Mucosa of descending colon (tissue), 3 donors: ENCODE data around the gene PARD3B. TPM values are rescaled to one million over a fixed set of nuclear protein-coding genes. Genes with fewer than 3 reads are reported as not detected.
"Not testable (repeated sequence)": the region's sequence is repeated elsewhere in the genome, so short reads cannot be mapped to it uniquely, and the experiment has no call there.

Experiments used
- ATAC-seq: fragments of 200-7000 bp; cut with Tn5 transposase; one replicate; pipeline ENCODE4 v1.9.1; 2020; ENCODE audit warnings: mild to moderate bottlenecking, moderate library complexity
- DNase-seq, 3 donors: peaks; one replicate each; pipeline ENCODE4 v3.0.0-alpha.2; 2020
- H3K36me3 ChIP-seq: fragments of 200-600 bp; one replicate; pipeline ENCODE4 v1.8.0; 2021; ENCODE audit warnings: low read depth, mild to moderate bottlenecking
- H3K4me1 ChIP-seq: fragments of 200-600 bp; one replicate; pipeline ENCODE4 v1.8.0; 2021; ENCODE audit warnings: low read depth, mild to moderate bottlenecking
- H3K4me3 ChIP-seq: fragments of 200-600 bp; one replicate; pipeline ENCODE4 v1.8.0; 2021; ENCODE audit warnings: mild to moderate bottlenecking
- H3K9me3 ChIP-seq: fragments of 200-600 bp; one replicate; pipeline ENCODE4 v1.8.0; 2021; ENCODE audit warnings: mild to moderate bottlenecking
- intact Hi-C, 2 donors: fragments of 100-400 bp; cut with DNase I in 1 of 2; cut with micrococcal nuclease in 1 of 2; formaldehyde crosslinking; loops; one replicate each; pipeline versions ENCODE4 v1.11.0 to v1.11.1; 2022; cut with DNase I, micrococcal nuclease
- total RNA-seq, 3 donors: library from RNA; stranded (reverse); fragmentation: NEBNext Ultra II Directional in 2 of 3; extraction: Animal tissue kit (Norgen Biotek cat#: 25700) in 2 of 3; gene quantifications; one replicate each; pipeline versions ENCODE4 v1.2.1 to v1.2.4, GENCODE V29; 2021 to 2023
- TF ChIP-seq, protein P1 (sequence below): fragments of 200-600 bp; IDR thresholded peaks from one replicate; pipeline ENCODE4 v1.8.0; 2022; ENCODE audit warnings: antibody characterized with exemption, mild to moderate bottlenecking
- donor health status: DM: no; HTN: no; CAD: no; lungs with moderate emphysema.
- donor health status: DM: no; HTN: no; CAD: no.
- donor health status: DM: no; HTN: yes; CAD: no.

The PARD3B gene
- total RNA-seq, 3 donors from 2014 or later, result 21.1 to 56.8 (median 44.0) TPM

DNA sequence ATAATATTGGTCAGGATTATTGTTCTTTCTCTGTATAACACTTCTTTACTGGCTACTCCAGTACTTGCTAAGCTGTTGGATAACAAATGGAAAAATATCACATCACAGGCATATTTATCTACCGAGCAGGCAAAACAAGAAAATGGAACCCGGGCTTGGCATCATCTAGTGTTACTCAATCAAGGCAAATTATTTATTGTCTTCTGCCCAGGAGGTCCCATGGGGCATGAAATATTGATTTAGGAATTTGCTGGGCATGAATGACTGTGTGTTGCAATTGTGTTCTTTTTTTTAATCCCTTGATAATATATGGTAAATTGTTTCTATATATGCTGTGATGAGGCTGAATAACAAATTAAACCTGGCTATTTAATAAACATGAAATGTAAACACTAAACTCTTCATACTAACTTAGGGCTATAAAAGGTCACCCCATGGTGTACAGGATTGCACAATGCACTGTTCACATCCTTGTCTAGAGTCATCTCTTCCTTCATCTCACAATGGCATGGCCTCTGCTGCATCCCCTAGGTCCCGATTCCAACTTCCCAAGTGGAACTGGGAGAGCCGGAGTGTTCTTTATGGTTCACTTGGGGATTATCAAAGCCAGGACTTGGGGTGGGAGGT, 2.2 kb upstream of the PARD3B start:
- intact Hi-C loops, result no loop called here
- DNase-seq (no peak), ATAC-seq (no peak)
- Histone ChIP-seq H3K9me3 (no peaks in the 10 kb centered on the region), H3K4me3 (no peak overlapping the region), H3K36me3 (no peaks in the 10 kb centered on the region), H3K4me1 (peaks cover 13% of the 10 kb centered on the region)
- TF ChIP-seq, protein P1, sequence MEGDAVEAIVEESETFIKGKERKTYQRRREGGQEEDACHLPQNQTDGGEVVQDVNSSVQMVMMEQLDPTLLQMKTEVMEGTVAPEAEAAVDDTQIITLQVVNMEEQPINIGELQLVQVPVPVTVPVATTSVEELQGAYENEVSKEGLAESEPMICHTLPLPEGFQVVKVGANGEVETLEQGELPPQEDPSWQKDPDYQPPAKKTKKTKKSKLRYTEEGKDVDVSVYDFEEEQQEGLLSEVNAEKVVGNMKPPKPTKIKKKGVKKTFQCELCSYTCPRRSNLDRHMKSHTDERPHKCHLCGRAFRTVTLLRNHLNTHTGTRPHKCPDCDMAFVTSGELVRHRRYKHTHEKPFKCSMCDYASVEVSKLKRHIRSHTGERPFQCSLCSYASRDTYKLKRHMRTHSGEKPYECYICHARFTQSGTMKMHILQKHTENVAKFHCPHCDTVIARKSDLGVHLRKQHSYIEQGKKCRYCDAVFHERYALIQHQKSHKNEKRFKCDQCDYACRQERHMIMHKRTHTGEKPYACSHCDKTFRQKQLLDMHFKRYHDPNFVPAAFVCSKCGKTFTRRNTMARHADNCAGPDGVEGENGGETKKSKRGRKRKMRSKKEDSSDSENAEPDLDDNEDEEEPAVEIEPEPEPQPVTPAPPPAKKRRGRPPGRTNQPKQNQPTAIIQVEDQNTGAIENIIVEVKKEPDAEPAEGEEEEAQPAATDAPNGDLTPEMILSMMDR, result no peak

DNA sequence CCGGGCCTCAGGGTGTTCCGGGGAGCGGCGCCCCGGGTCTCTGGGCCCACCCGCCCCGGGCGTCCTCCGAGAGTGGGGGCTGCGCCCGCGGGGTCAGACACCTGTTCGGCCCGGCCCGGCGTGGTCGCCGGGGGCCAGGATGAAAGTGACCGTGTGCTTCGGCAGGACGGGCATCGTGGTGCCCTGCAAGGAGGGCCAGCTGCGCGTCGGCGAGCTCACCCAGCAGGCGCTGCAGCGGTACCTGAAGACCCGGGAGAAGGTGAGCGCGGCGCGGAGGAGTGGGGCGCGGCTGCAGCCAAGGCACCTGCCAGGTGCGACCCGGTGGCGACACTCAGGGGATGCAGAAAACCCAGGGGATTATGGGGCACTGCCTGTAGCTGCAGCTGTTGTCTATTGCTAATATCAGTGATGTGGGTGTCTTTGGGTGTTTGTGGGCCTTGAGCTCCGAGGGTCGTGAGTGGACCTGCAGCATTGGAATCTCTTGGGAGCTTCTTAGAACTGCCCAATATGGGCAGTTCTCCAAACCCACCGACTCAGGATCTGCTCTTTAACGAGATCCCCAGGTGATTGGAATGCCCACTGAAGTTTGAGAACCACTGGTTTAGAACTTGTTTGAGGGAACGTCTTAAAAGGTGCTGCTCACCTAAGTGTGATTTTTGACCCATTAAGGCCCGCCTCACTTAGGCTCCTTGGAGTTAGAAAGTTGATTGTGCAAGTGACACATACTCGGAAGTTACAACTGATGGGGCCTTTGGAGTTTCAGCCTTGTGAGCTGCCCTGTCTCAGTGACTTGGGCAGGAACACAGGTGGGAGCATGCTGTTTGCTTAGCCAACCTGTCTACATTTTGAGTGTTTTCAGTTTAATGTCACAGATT, 823 bp downstream of the PARD3B start:
- H3K36me3 ChIP-seq, result no peaks in the 10 kb centered on the region
- peak overlapping the region; percentile 72 for H3K4me3 ChIP-seq
- DNase-seq (peak; percentile 66 to 78 (median 72)), ATAC-seq (peak; percentile 70)
- H3K9me3 ChIP-seq, result no peaks in the 10 kb centered on the region
- intact Hi-C loops, result no loop called here
- TF ChIP-seq, protein P1, result no peak
- H3K4me1 ChIP-seq, result peaks cover 13% of the 10 kb centered on the region

DNA sequence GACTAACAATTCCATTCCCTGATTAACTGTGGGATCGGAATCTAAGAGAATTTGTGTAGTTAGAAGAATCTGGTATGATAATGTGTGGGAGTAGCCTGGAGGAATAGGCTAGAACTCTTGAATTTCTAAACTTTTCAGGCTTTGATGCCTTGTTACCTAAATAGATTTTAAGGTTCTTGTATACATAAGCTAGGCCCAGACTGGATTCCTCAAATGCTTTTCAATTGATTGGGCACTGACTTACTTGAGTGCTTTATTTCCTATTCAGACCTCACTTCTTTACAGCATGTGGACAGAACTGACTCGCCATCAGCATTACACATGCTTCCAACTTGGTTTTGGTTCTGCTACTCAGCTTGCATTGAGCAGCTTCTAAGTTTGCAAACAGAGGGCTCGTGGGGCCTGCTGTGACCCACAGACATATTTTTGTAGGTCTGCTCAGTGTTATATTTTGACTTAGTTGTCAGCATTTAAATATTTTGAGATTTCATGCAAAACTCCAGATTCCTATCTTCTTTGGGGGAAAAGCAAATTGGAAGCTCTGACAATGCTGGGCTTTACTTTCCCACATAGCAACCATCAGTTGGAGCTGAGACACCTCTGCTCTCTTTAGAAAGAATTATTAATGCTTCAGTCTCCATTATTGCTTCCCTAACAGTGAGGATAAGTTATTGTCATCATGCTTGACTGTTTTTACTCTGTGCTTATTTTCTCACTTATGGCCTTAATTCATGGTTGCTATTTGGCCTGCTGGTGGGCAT, 5.7 kb downstream of the PARD3B start:
- intact Hi-C loops, result no loop called here
- no peaks in the 10 kb centered on the region for H3K9me3 ChIP-seq
- no peak overlapping the region for H3K4me3 ChIP-seq
- no peak for DNase-seq
- no peaks in the 10 kb centered on the region for H3K36me3 ChIP-seq
- no peak for ATAC-seq
- H3K4me1 ChIP-seq, result peaks cover 5% of the 10 kb centered on the region
- TF ChIP-seq, protein P1, result no peak

DNA sequence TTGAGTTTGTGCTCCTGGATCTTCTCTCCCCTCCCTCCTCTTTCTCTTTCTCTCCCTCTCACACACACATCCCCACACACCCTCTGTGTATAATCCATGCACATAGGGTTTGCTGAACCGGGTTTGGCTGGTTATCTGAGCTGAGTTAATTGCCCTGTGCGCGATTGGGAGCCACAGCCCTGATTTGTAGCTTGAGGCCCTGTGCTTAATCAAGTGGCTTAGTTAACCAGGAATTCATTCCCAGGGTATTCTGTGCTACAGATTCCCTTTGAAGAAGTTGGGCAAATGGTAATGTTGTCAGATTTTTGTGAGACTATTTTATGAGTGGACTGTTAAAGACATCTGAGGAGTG, 6.2 kb downstream of the PARD3B start:
- DNase-seq, result peak in 1 of 3 donors; percentile 35
- Histone ChIP-seq H3K36me3 (no peaks in the 10 kb centered on the region), H3K4me1 (peaks cover 5% of the 10 kb centered on the region), H3K4me3 (no peak overlapping the region), H3K9me3 (no peaks in the 10 kb centered on the region)
- TF ChIP-seq, protein P1, result no peak
- peak; percentile 82 for ATAC-seq
- intact Hi-C loops, result no loop called here

DNA sequence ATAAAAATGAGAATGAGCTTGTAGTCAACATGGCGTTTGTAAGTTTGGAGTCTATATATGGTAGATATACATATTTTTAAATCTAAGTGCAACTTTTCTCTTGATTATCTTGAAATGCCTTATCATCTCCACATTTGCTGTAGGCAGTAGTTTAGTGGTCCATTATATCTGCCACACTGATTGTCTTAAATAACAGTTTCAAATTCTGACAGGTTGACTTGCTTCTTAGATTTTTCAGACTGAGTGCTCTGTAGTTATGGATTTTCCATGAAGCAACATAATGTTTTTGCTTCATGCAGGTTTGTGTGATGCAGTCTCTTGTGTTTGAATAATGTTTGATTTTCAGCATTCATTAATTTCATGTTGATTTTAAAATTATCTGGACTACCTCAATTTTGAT, 12.3 kb downstream of the PARD3B start:
- ATAC-seq (no peak), DNase-seq (no peak)
- TF ChIP-seq, protein P1, result no peak
- intact Hi-C loops, result no loop called here
- Histone ChIP-seq H3K4me1 (no peaks in the 10 kb centered on the region), H3K4me3 (no peak overlapping the region), H3K36me3 (no peaks in the 10 kb centered on the region), H3K9me3 (peaks cover 6% of the 10 kb centered on the region)

DNA sequence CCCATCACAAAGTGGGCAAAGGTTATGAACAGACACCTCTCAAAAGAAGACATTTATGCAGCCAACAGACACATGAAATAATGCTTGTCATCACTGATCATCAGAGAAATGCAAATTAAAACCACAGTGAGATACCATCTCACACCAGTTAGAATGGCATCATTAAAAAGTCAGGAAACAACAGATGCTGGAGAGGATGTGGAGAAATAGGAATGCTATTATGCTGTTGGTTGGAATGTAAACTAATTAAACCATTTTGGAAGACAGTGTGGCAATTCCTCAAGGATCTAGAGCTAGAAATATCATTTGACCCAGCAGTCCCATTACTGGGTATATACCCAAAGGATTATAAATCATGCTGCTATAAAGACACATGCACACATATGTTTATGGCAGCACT, 14.1 kb downstream of the PARD3B start:
- DNase-seq, H3K4me1 ChIP-seq, H3K36me3 ChIP-seq, H3K9me3 ChIP-seq, H3K4me3 ChIP-seq, intact Hi-C loops, ATAC-seq: not testable (repeated sequence)
